ENCODE data around the gene SMIM10L1.

Gene SMIM10L1

GRCh38 chr12:11171145-11171968 lies at the start of gene SMIM10L1:
Gene SMIM10L1 (plus strand): TSS chr12:11171194. CDS start chr12:11171357, 163 bp downstream.
- DNase-seq = peak; percentile 96 to 98 (median 97)

- no peak for DNase-seq
Measured at GRCh38 chr12:11130382-11130781, 40.6 kb upstream of the SMIM10L1 start.

- no peak for DNase-seq
Measured at GRCh38 chr12:11130999-11131398, 40.0 kb upstream of the SMIM10L1 start.

- no peak for DNase-seq
Measured at GRCh38 chr12:11133162-11133561, 37.8 kb upstream of the SMIM10L1 start.

- no peak for DNase-seq
Measured at GRCh38 chr12:11133816-11134215, 37.2 kb upstream of the SMIM10L1 start.

GRCh38 chr12:11134305-11134704 lies 36.7 kb upstream of the SMIM10L1 start, which contains the start of gene TAS2R30:
Gene TAS2R30 (minus strand): TSS chr12:11134644. CDS start chr12:11134244, 400 bp downstream.
- no peak for DNase-seq

GRCh38 chr12:11136075-11136474 lies 34.9 kb upstream of the SMIM10L1 start:
- DNase-seq = peak in 1 of 3 donors; percentile 41

GRCh38 chr12:11143352-11143751 lies 27.6 kb upstream of the SMIM10L1 start:
- no peak for DNase-seq

- no peak for DNase-seq
Measured at GRCh38 chr12:11144297-11144696, 26.7 kb upstream of the SMIM10L1 start.

- no peak for DNase-seq
Measured at GRCh38 chr12:11147420-11147819, 23.6 kb upstream of the SMIM10L1 start.

GRCh38 chr12:11150832-11151231 lies 20.2 kb upstream of the SMIM10L1 start:
- no peak for DNase-seq

GRCh38 chr12:11152725-11153124 lies 18.3 kb upstream of the SMIM10L1 start:
- no peak for DNase-seq

GRCh38 chr12:11154400-11154925 lies 16.5 kb upstream of the SMIM10L1 start:
- no peak for DNase-seq

GRCh38 chr12:11158885-11159444 lies 12.0 kb upstream of the SMIM10L1 start:
- no peak for DNase-seq

GRCh38 chr12:11162502-11162901 lies 8.5 kb upstream of the SMIM10L1 start:
- peak in 1 of 3 donors; percentile 1 for DNase-seq

- DNase-seq = peak in 1 of 3 donors; percentile 4
Measured at GRCh38 chr12:11164384-11164783, 6.6 kb upstream of the SMIM10L1 start.

GRCh38 chr12:11166300-11166699 lies 4.7 kb upstream of the SMIM10L1 start:
- no peak for DNase-seq

- DNase-seq = no peak
Measured at GRCh38 chr12:11170810-11171144, 217 bp upstream of the SMIM10L1 start.

GRCh38 chr12:11171969-11172675 lies 1.1 kb downstream of the SMIM10L1 start:
- peak in 1 of 3 donors; percentile 18 for DNase-seq

GRCh38 chr12:11174022-11174421 lies 3.0 kb downstream of the SMIM10L1 start:
- DNase-seq = no peak

GRCh38 chr12:11178250-11178649 lies 7.3 kb downstream of the SMIM10L1 start:
- DNase-seq = no peak

GRCh38 chr12:11182529-11182928 lies 11.5 kb downstream of the SMIM10L1 start:
- DNase-seq = no peak

- no peak for DNase-seq
Measured at GRCh38 chr12:11183011-11183410, 12.0 kb downstream of the SMIM10L1 start.

GRCh38 chr12:11186837-11187236 lies 15.8 kb downstream of the SMIM10L1 start, which contains the start of gene TAS2R42:
Gene TAS2R42 (minus strand): TSS chr12:11186937. CDS start chr12:11186937, 0 bp downstream.
- DNase-seq = no peak

All from suppressor macrophage treated with lipopolysaccharide for 1 hour (primary cell).